ENCODE results near the gene ARHGDIA. TPM values are rescaled to one million over a fixed set of nuclear protein-coding genes. Genes with fewer than 3 reads are reported as not detected.
"Not testable (repeated sequence)": the region's sequence is repeated elsewhere in the genome, so short reads cannot be mapped to it uniquely, and the experiment has no call there.

The ARHGDIA gene
- total RNA-seq, 1 donor from 2014 or later: 57.5 TPM

GRCh38 chr17:81843713-81844326 lies 27.3 kb downstream of the ARHGDIA start:
- DNase-seq (ENCODE audit: low spot score): no peak

DNA sequence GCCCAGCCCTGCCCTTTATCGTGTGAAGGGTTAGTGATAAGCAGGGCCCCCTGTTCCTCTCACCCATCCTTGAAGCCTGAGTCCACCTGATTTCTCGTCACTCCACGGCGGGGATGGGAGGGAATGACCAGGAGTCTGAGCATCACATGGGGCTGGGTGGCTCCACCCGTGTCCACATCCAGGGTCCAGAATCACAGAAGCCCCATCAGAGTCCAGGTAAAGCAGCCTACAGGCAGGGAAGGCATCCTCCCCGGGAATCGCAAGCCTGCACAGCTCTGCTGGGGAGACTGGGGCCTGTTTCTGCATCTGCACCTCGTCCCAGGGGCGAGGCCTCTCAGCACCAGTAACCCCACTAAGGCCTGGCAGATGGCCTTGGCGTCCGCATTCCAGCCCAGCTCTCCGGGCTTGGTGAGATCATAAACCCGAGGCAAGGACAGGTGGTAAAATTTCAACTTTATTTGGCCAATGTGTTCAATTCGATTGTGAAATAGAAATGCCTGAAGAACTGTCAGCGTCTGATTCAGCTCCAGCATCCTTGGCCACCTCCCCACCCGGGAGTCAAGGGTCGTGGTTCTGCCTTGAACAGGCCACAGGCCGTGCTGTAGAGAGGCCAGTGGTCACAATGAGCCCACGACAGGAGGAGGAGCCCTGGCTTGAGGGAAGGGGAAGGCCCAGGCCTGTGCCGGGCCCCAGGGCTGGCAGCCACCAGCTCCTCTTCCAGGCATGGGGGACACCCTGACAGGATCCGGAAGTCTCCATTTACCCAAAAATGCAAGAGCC lies 28.2 kb downstream of the ARHGDIA start:
- no peak for DNase-seq (ENCODE audit: low spot score)

GRCh38 chr17:81842378-81842724 lies 28.8 kb downstream of the ARHGDIA start:
- DNase-seq (ENCODE audit: low spot score): no peak

DNA sequence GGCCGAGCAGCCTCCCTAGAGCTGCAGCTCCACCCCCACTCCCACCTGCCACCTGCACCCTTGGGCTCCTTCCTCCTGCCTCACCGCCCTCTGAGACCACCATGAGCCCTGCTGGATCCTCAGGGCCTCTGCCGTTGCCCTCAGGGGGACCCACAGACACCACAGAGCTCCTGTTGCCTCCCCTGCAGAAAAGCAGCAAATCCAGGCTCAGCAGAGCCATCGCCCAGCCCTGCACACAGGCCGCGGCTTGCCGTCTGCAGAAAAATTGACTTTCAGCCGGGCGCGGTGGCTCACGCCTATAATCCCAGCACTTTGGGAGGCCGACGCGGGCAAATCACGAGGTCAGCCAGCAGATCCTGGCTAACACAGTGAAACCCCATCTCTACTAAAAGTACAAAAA lies 29.3 kb downstream of the ARHGDIA start:
- DNase-seq (ENCODE audit: low spot score): no peak

DNA sequence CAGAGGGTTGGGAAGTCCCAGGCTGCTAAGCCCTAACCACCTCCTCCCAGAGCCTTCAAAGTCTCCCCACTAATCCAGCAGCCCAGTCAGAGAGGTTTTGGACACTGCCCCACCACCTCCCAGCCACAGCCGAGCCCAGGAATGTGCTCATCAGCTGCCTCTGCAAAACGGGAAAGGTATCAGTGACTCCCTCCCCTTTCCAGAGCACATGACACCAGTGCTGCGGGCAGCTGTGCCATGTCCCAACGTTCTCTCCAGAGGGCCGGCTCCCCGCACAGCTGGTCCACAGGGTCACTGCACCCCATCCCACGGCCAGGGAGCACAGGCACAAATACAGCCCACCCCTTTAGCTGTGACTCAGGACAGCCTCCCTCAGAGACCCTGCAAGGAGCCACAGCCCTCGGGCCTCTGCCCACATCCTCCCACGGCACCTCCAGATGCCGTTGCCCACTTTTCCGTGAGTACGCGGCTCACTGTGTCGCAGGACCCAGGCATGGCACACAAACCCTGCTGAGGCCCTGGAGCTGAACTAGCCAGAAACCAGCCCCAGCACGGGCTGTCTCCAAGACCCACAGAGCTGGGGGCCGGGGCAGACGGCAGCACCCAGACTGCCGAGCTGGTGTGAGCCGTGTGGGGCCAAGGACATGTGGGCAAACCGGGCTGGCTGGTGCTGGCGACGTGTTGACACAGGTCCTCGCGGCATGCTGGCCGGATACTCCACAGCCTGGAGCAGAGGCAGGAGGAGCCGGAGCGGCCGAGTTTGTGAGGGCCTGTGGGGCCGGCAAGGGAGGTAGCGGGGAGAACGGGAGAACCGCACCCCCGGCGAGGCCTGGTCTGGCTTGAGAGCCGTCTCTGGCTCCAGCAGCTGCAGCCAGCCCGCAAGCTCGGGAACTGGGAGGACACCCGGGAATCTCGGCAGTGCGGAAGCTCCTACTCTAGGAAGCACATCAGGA lies 30.0 kb downstream of the ARHGDIA start:
- peak; percentile 67 for DNase-seq (ENCODE audit: low spot score)

GRCh38 chr17:81840059-81840458 lies 31.1 kb downstream of the ARHGDIA start:
- not testable (repeated sequence) for DNase-seq (ENCODE audit: low spot score)

DNA sequence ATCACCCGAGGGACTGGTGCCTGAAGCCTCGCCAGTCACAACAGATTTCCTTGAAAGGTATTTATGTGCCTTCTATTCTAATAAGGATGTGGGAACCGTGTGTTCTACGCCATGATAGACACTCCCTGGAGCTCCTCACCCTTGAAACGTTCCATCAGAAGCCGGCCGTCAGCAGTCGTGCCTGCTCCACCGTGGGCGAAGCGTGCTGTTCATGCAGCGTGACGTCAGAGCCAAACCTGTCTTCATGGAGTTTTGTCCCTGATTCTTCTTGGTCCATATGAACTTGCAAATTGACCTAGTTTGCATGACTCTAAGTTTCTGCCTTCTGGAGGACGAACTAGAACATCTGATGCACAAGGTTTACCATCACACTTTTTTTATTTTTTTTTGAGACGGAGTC lies 31.8 kb downstream of the ARHGDIA start:
- no peak for DNase-seq (ENCODE audit: low spot score)

DNA sequence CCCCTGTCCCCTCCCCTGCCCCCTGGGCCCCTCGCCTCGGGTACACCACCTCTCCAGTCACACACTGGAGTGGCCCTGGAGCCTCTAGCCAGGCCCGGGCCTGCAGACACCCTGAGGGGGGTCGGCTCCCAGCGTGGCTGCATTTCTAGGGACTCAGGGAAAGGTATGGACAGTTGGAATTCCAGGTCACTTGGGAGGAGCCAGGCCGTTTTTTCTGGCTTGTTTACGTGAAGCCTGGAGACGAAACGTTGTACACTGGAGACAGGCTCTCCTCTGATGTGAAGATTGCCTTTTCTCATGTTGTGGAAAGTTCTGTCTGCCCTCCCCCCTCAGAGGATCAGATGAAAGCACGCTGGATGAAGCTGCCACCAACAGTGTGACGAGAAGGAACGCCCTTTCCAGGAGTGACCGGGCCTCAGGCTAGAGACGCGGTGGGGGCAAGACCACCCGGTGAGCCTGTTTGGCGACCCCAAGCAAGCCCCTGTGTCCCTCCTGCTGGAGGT lies 32.3 kb downstream of the ARHGDIA start:
- no peak for DNase-seq (ENCODE audit: low spot score)

DNA sequence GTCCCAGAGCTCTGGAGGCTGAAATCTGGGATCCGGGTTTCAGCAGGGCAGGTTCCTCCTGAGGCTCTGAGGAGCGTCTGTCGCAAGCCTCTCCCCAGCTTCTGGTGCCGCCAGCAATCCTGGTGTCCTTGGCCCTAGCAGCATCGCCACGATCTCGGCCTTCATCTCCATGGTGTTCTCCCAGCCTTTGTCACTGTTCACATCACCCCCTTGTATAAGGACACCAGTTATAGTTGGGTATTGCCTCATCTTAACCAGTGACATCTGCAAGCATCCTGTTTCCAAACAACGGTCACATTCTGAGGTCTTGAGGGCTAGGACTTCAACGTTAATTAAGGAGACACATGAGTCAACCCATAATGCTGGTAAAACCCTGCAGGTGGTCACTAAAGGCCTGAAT lies 33.5 kb downstream of the ARHGDIA start:
- no peak for DNase-seq (ENCODE audit: low spot score)

DNA sequence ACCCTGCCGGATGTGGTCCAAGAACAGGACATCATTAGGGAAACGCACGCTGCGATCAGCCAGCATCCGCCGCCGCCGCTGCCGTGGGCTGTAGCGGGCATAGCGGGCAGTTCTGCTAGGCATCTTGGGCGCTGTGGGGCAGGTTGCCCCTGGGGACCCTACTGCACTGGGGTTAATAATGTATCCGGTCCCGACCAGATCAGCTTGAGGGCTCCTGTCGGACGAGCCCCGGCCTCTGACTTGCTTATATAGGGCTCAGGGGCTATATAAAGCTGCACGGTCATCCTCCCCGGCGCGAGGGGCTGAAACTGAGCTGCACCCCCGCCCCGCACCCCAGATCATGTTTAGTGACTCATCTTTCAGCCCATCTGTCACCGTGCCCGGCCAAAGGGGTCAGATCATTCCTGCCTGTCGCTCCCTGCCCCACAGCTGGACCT lies 36.3 kb downstream of the ARHGDIA start, which contains the start of gene PPP1R27:
Gene PPP1R27 (minus strand): TSS at position 220 of the 437 bp plus-strand sequence. CDS start 97 bp downstream, at position 123.
- no peak for DNase-seq (ENCODE audit: low spot score)

DNA sequence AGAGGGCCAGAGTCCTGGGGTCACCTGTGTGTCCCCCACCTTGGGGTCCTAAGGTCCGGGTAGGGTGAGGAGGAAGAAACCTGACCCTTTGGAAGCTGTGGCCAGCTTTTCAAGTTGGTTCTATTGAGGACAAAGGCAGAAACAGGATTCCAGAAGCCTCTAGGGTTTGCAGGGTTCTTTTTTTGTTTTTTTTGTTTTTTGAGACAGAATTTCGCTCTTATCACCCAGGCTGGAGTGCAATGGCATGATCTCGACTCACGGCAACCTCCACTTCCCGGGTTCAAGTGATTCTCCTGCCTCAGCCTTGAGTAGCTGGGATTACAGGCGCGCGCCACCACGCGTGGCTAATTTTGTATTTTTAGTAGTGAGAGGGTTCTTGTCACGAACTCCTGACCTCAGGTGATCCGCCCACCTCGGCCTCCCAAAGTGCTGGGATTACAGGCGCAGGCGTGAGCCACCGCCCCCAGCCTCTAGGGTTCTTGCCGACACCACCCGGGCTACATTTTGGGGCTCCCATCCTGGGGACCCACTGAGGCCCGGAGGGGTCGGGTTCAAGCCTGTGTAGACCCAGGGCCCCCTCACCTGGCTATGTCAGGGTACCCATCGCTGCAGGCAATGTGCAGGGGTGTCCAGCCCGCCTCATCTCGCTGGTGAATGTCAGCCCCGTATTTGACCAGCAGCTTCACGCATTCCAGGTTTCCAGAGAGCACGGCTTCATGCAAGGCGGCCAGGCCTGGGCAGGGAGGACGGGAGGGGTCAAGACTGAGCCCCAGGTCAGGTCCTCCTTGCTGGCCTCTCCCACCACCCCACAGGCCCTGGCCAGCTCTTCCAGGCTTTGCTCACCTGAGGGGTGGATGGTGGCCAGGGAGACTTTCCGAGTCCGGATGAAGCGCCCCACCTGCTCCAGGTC lies 37.0 kb downstream of the ARHGDIA start:
- DNase-seq (ENCODE audit: low spot score): no peak

DNA sequence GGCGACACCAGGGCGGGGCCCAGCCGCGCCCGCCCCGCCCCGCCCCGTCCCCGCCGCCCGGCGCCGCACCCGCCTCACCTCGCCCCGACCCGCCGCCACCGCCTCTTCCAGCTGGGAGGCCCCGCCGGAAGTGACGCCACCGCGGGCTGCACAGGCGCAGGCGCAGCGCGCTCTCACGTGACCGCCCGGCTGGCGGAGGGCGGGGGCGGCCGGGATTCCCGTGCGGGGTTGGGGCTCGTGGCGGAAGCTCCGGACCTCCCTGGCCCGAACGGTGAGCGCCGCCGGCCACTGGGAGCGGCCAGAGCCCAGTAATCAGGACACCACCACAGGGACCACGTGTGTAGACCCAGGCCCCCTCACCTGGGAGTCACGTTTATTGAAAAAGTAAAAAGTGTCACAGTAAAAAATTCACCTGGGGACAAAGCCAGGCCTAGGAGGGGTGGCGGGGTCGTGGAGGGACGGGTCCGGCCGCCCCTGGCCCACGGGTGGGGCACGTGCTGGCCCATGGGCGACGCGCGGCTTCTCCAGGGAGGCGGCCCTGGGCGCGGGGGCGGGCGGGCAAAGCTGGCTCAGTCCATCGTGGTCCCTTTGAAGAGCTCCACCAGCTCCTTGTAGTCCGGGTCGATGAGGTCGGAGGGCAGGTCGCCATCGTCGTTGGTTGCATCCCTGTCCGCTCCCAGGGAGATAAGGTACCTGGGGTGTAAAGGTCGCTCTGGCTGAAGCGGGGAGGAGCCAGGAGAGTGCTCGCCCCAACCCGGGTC lies 37.8 kb downstream of the ARHGDIA start, which contains the start of gene MCRIP1:
Gene MCRIP1 (minus strand): TSS at position 132 of the 761 bp plus-strand sequence. CDS start 8,785 bp downstream, outside the sequence.
- DNase-seq (ENCODE audit: low spot score): peak; percentile 94

- DNase-seq (ENCODE audit: low spot score): peak; percentile 26
Observed at GRCh38 chr17:81832608-81833159, 38.5 kb downstream of the ARHGDIA start.

GRCh38 chr17:81831957-81832607 lies 39.1 kb downstream of the ARHGDIA start:
- DNase-seq (ENCODE audit: low spot score): no peak

DNA sequence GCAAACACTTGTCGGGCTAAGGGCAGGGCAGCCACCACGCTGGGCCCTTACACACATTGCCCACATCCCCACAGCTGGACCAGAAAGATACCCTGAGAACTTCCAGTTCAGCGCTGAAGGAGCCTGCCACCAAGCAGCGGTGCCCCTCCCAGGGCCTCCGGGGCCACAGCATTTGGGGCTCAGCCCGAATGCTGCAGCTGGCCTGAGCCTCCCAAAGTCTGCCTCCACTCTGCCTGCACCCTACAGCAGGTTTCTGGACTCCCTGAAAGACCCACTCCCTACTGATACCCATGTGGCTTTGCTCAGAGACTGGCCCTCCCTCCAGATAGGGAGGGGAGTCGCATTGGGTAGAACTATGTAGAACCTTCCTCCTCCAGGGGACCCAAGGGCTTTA lies 39.6 kb downstream of the ARHGDIA start:
- no peak for DNase-seq (ENCODE audit: low spot score)

GRCh38 chr17:81829858-81830257 lies 41.3 kb downstream of the ARHGDIA start:
- DNase-seq (ENCODE audit: low spot score): no peak

GRCh38 chr17:81828656-81829055 lies 42.5 kb downstream of the ARHGDIA start:
- DNase-seq (ENCODE audit: low spot score): no peak

- DNase-seq (ENCODE audit: low spot score): no peak
Observed at GRCh38 chr17:81825841-81826466, 45.2 kb downstream of the ARHGDIA start.

GRCh38 chr17:81824595-81824994 lies 46.5 kb downstream of the ARHGDIA start:
- no peak for DNase-seq (ENCODE audit: low spot score)

Data from umbilical cord (tissue), 2 donors.